ENCODE data around the gene PTF1A. TPM values are rescaled to one million over a fixed set of nuclear protein-coding genes. Genes with fewer than 3 reads are reported as not detected.

Gene PTF1A
- total RNA-seq, 2 experiments from 2014 or later, result not detected

GRCh38 chr10:23190872-23191763 is 994 bp upstream of the PTF1A start:
- no peaks in the 10 kb centered on the region for H3K36me3 ChIP-seq (ENCODE audit: insufficient read depth, low read length)
- intact Hi-C loops (cut with micrococcal nuclease; ENCODE audit: unreplicated experiment), result no loop called here
- no peaks in the 10 kb centered on the region for H3K9me3 ChIP-seq (ENCODE audit: low read length)
- DNase-seq (ENCODE audit: low spot score), result no peak
- no peaks in the 10 kb centered on the region for H3K9me2 ChIP-seq (ENCODE audit: insufficient read depth, low read length)
- TF ChIP-seq EZH2phosphoT487 (IDR thresholded peaks at IDR 0.05; ENCODE audit: borderline replicate concordance, low read depth, low read length) (no peak), CTCF (conservative IDR thresholded peaks at IDR 0.05; ENCODE audit: low read length) (no peak)
- no peak overlapping the region for H3K4me3 ChIP-seq (ENCODE audit: low read depth, low read length, poor library complexity, severe bottlenecking)
- H4K20me1 ChIP-seq (ENCODE audit: insufficient read depth, low read length), result no peaks in the 10 kb centered on the region
- no peak overlapping the region for H3K27ac ChIP-seq (ENCODE audit: low read depth, low read length, poor library complexity, severe bottlenecking)
- H3K4me2 ChIP-seq (ENCODE audit: low read length), result no peak overlapping the region
- no peaks in the 10 kb centered on the region for H3K79me2 ChIP-seq (ENCODE audit: insufficient read depth, low read depth, low read length)
- no peaks in the 10 kb centered on the region for H3K4me1 ChIP-seq (ENCODE audit: insufficient read depth, low read length, poor library complexity, severe bottlenecking)
- ChIA-PET POLR2A (no interaction called here), CTCF (ENCODE audit: unreplicated experiment) (no interaction called here)
- BruUV-seq (replicated peaks), result no TSS peak
- H2AFZ ChIP-seq (ENCODE audit: low read length), result no peak overlapping the region

GRCh38 chr10:23192712-23193434 is 761 bp downstream of the PTF1A start:
- TF ChIP-seq CTCF (conservative IDR thresholded peaks at IDR 0.05; ENCODE audit: low read length) (no peak), EZH2phosphoT487 (IDR thresholded peaks at IDR 0.05; ENCODE audit: borderline replicate concordance, low read depth, low read length) (no peak)
- no TSS peak for BruUV-seq (replicated peaks)
- no peaks in the 10 kb centered on the region for H3K79me2 ChIP-seq (ENCODE audit: insufficient read depth, low read depth, low read length)
- H2AFZ ChIP-seq (ENCODE audit: low read length), result no peak overlapping the region
- no peak overlapping the region for H3K4me2 ChIP-seq (ENCODE audit: low read length)
- H3K4me3 ChIP-seq (ENCODE audit: low read depth, low read length, poor library complexity, severe bottlenecking), result no peak overlapping the region
- DNase-seq (ENCODE audit: low spot score), result no peak
- H3K4me1 ChIP-seq (ENCODE audit: insufficient read depth, low read length, poor library complexity, severe bottlenecking), result no peaks in the 10 kb centered on the region
- H3K36me3 ChIP-seq (ENCODE audit: insufficient read depth, low read length), result no peaks in the 10 kb centered on the region
- intact Hi-C loops (cut with micrococcal nuclease; ENCODE audit: unreplicated experiment), result no loop called here
- no peaks in the 10 kb centered on the region for H3K9me3 ChIP-seq (ENCODE audit: low read length)
- H4K20me1 ChIP-seq (ENCODE audit: insufficient read depth, low read length), result no peaks in the 10 kb centered on the region
- POLR2A ChIA-PET, result interaction anchor here (0.7 kb wide), 2 partner anchors 9 to 1856 kb away, joined by 3 read pairs; no protein-coding TSS in a partner anchor
- CTCF ChIA-PET (ENCODE audit: unreplicated experiment), result no interaction called here
- H3K27ac ChIP-seq (ENCODE audit: low read depth, low read length, poor library complexity, severe bottlenecking), result no peak overlapping the region
- H3K9me2 ChIP-seq (ENCODE audit: insufficient read depth, low read length), result no peaks in the 10 kb centered on the region
